Neuron (in vitro differentiated cells): ENCODE measurements around the gene CRMP1.

Experiments
- H2AFZ ChIP-seq: one replicate; pipeline ENCODE4 v1.6.1; 2013; ENCODE audit warnings: low read depth, mild to moderate bottlenecking, inconsistent platforms, low read length, moderate library complexity
- H3K27me3 ChIP-seq: one replicate; pipeline ENCODE4 v1.6.1; 2013; ENCODE audit warnings: low read length; ENCODE audit not compliant: insufficient read depth
- H3K36me3 ChIP-seq: one replicate; pipeline ENCODE4 v1.6.1; 2013; ENCODE audit warnings: low read length; ENCODE audit not compliant: insufficient read depth
- H3K4me1 ChIP-seq: one replicate; pipeline ENCODE4 v1.6.1; 2013; ENCODE audit warnings: low read length; ENCODE audit not compliant: insufficient read depth
- H3K4me3 ChIP-seq: 2 replicates; pipeline ENCODE4 v1.5.1; 2013; ENCODE audit warnings: mild to moderate bottlenecking, low read length, moderate library complexity
- H3K9me3 ChIP-seq: one replicate; pipeline ENCODE4 v1.6.1; 2013; ENCODE audit warnings: low read length

Gene CRMP1

GRCh38 chr4:5798462-5798861 is 94.4 kb downstream of the CRMP1 start:
- H3K27me3 ChIP-seq: no peaks in the 10 kb centered on the region
- H3K36me3 ChIP-seq: peaks cover 25% of the 10 kb centered on the region
- peaks cover 6% of the 10 kb centered on the region for H3K9me3 ChIP-seq
- H2AFZ ChIP-seq: no peak overlapping the region
- H3K4me3 ChIP-seq: no peak overlapping the region
- H3K4me1 ChIP-seq: no peaks in the 10 kb centered on the region

GRCh38 chr4:5797866-5798265 is 95.0 kb downstream of the CRMP1 start:
- Histone ChIP-seq H3K4me1 (no peaks in the 10 kb centered on the region), H3K9me3 (peaks cover 6% of the 10 kb centered on the region), H3K36me3 (peaks cover 25% of the 10 kb centered on the region), H2AFZ (no peak overlapping the region), H3K27me3 (no peaks in the 10 kb centered on the region), H3K4me3 (no peak overlapping the region)

GRCh38 chr4:5796976-5797375 is 95.9 kb downstream of the CRMP1 start:
- Histone ChIP-seq H2AFZ (no peak overlapping the region), H3K27me3 (no peaks in the 10 kb centered on the region), H3K4me1 (no peaks in the 10 kb centered on the region), H3K4me3 (no peak overlapping the region), H3K36me3 (peaks cover 21% of the 10 kb centered on the region), H3K9me3 (peaks cover 3% of the 10 kb centered on the region)

GRCh38 chr4:5795580-5795979 is 97.3 kb downstream of the CRMP1 start:
- Histone ChIP-seq H3K36me3 (peaks cover 21% of the 10 kb centered on the region), H3K4me1 (no peaks in the 10 kb centered on the region), H3K4me3 (no peak overlapping the region), H3K9me3 (peaks cover 3% of the 10 kb centered on the region), H2AFZ (no peak overlapping the region), H3K27me3 (no peaks in the 10 kb centered on the region)

- Histone ChIP-seq H3K4me1 (no peaks in the 10 kb centered on the region), H3K27me3 (no peaks in the 10 kb centered on the region), H2AFZ (no peak overlapping the region), H3K36me3 (peaks cover 22% of the 10 kb centered on the region), H3K4me3 (no peak overlapping the region), H3K9me3 (peaks cover 3% of the 10 kb centered on the region)
Measured at GRCh38 chr4:5793514-5793913, 99.4 kb downstream of the CRMP1 start.

- H3K36me3 ChIP-seq: peaks cover 17% of the 10 kb centered on the region
- no peaks in the 10 kb centered on the region for H3K4me1 ChIP-seq
- no peak overlapping the region for H2AFZ ChIP-seq
- H3K4me3 ChIP-seq: no peak overlapping the region
- H3K27me3 ChIP-seq: no peaks in the 10 kb centered on the region
- peaks cover 3% of the 10 kb centered on the region for H3K9me3 ChIP-seq
Measured at GRCh38 chr4:5791654-5792053, 101.2 kb downstream of the CRMP1 start.

- H3K27me3 ChIP-seq: no peaks in the 10 kb centered on the region
- no peak overlapping the region for H3K4me3 ChIP-seq
- H3K4me1 ChIP-seq: no peaks in the 10 kb centered on the region
- peaks cover under 1% of the 10 kb centered on the region for H3K9me3 ChIP-seq
- no peak overlapping the region for H2AFZ ChIP-seq
- H3K36me3 ChIP-seq: peaks cover 10% of the 10 kb centered on the region
Measured at GRCh38 chr4:5790546-5790857, 102.4 kb downstream of the CRMP1 start.

GRCh38 chr4:5789141-5789540 is 103.7 kb downstream of the CRMP1 start:
- H3K4me3 ChIP-seq: no peak overlapping the region
- H3K4me1 ChIP-seq: no peaks in the 10 kb centered on the region
- no peaks in the 10 kb centered on the region for H3K27me3 ChIP-seq
- no peaks in the 10 kb centered on the region for H3K9me3 ChIP-seq
- no peak overlapping the region for H2AFZ ChIP-seq
- H3K36me3 ChIP-seq: peaks cover 10% of the 10 kb centered on the region

GRCh38 chr4:5788144-5788543 is 104.7 kb downstream of the CRMP1 start:
- no peak overlapping the region for H2AFZ ChIP-seq
- H3K4me3 ChIP-seq: no peak overlapping the region
- H3K27me3 ChIP-seq: no peaks in the 10 kb centered on the region
- peaks cover 15% of the 10 kb centered on the region for H3K36me3 ChIP-seq
- H3K9me3 ChIP-seq: no peaks in the 10 kb centered on the region
- H3K4me1 ChIP-seq: no peaks in the 10 kb centered on the region

- no peak overlapping the region for H2AFZ ChIP-seq
- peaks cover 15% of the 10 kb centered on the region for H3K36me3 ChIP-seq
- no peaks in the 10 kb centered on the region for H3K27me3 ChIP-seq
- no peaks in the 10 kb centered on the region for H3K4me1 ChIP-seq
- no peak overlapping the region for H3K4me3 ChIP-seq
- H3K9me3 ChIP-seq: no peaks in the 10 kb centered on the region
Measured at GRCh38 chr4:5787311-5787710, 105.6 kb downstream of the CRMP1 start.

- Histone ChIP-seq H3K36me3 (peaks cover 15% of the 10 kb centered on the region), H3K4me1 (no peaks in the 10 kb centered on the region), H3K4me3 (no peak overlapping the region), H2AFZ (no peak overlapping the region), H3K27me3 (no peaks in the 10 kb centered on the region), H3K9me3 (no peaks in the 10 kb centered on the region)
Measured at GRCh38 chr4:5785806-5786680, 106.8 kb downstream of the CRMP1 start.

- Histone ChIP-seq H2AFZ (no peak overlapping the region), H3K9me3 (no peaks in the 10 kb centered on the region), H3K4me1 (no peaks in the 10 kb centered on the region), H3K4me3 (no peak overlapping the region), H3K27me3 (no peaks in the 10 kb centered on the region), H3K36me3 (peaks cover 15% of the 10 kb centered on the region)
Measured at GRCh38 chr4:5784960-5785611, 107.8 kb downstream of the CRMP1 start.

GRCh38 chr4:5784021-5784420 is 108.9 kb downstream of the CRMP1 start:
- H3K27me3 ChIP-seq: no peaks in the 10 kb centered on the region
- no peak overlapping the region for H3K4me3 ChIP-seq
- H3K9me3 ChIP-seq: no peaks in the 10 kb centered on the region
- no peak overlapping the region for H2AFZ ChIP-seq
- peaks cover 15% of the 10 kb centered on the region for H3K36me3 ChIP-seq
- no peaks in the 10 kb centered on the region for H3K4me1 ChIP-seq
